NT2/D1 (cell line): Measurements from ENCODE around the gene VWC2L.

Source experiments
- YY1 ChIP-seq: IDR thresholded peaks from 2 replicates; pipeline ENCODE4 v1.6.1; 2011; ENCODE audit not compliant: insufficient read length, insufficient read depth
- ZNF274 ChIP-seq: IDR thresholded peaks from 2 replicates; pipeline ENCODE4 v1.6.1; 2011; ENCODE audit warnings: mild to moderate bottlenecking, low read depth, low read length

DNA sequence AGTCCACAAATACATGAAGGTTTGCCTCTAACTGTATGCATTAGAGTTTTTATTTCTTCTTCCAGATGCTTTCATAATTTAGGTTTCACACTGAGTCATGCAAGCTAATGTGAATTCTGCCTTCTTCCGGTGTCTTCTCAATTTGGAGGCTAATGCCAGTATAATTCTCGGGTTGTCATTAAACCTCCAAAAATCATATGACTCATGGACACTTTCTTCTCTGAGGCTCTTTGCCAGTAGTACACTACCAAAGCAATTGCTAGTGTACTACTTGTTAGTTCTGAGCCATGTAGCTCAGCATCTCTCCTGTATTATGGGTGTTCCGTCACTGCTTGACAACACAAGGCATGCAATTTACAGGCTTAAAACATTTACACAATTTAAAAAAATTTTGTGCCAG, 137.1 kb downstream of the VWC2L start:
- no peak for TF ChIP-seq YY1
- TF ChIP-seq ZNF274: no peak
